ENCODE data around the gene ERCC3.

ERCC3 gene

DNA sequence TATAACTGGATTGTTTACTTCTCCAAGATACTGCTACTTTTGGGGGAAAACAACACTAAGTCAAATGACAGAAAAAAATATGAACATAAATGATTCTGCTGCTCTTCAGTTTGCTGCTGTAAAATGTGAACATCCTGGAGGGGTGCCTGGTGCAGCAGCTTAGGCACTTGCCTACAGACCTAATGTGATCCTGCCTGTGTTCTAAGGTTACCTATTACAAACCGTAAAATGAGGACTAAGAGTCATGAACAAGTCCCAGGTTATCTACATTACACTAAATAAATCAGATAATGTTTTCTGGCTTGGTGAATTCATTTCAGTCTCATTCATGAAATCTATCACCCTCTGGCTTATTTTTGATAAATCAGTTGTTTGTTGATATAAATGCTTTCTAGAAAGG is 38.4 kb upstream of the ERCC3 start:
- ATAC-seq (ENCODE audit: insufficient read depth, low read depth): no peak
- peaks cover 67% of the 10 kb centered on the region for H3K36me3 ChIP-seq (ENCODE audit: insufficient read depth, low read length)
- H3K9me3 ChIP-seq (ENCODE audit: insufficient read depth, low read length, severe bottlenecking): no peaks in the 10 kb centered on the region
- no peaks in the 10 kb centered on the region for H3K79me2 ChIP-seq (ENCODE audit: insufficient read depth, low read length)
- 0 out of 2 replicates have a peak, but pooled peaks cover 3% of the 10 kb centered on the region for H4K20me1 ChIP-seq (ENCODE audit: insufficient read depth, low read length)
- no peak overlapping the region for H3K4me3 ChIP-seq (ENCODE audit: low read depth in 1 of 2, low read length in 2 of 2)
- no peak for DNase-seq
- H2AFZ ChIP-seq (ENCODE audit: low read depth, low read length): no peak overlapping the region
- no peak overlapping the region for H3K27ac ChIP-seq (ENCODE audit: low read length)
- H3K27me3 ChIP-seq (ENCODE audit: insufficient read depth, low read length, poor library complexity): no peaks in the 10 kb centered on the region
- no peak overlapping the region for H3K9ac ChIP-seq (ENCODE audit: low read depth, low read length)
- TF ChIP-seq EZH2 (IDR thresholded peaks at IDR 0.05; ENCODE audit: borderline replicate concordance, low read depth, low read length, severe bottlenecking): no peak
- TF ChIP-seq, protein P1, sequence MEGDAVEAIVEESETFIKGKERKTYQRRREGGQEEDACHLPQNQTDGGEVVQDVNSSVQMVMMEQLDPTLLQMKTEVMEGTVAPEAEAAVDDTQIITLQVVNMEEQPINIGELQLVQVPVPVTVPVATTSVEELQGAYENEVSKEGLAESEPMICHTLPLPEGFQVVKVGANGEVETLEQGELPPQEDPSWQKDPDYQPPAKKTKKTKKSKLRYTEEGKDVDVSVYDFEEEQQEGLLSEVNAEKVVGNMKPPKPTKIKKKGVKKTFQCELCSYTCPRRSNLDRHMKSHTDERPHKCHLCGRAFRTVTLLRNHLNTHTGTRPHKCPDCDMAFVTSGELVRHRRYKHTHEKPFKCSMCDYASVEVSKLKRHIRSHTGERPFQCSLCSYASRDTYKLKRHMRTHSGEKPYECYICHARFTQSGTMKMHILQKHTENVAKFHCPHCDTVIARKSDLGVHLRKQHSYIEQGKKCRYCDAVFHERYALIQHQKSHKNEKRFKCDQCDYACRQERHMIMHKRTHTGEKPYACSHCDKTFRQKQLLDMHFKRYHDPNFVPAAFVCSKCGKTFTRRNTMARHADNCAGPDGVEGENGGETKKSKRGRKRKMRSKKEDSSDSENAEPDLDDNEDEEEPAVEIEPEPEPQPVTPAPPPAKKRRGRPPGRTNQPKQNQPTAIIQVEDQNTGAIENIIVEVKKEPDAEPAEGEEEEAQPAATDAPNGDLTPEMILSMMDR (IDR thresholded peaks at IDR 0.05; ENCODE audit: borderline replicate concordance, extremely low read depth, low read length, poor library complexity, severe bottlenecking): no peak
- no peaks in the 10 kb centered on the region for H3K4me1 ChIP-seq (ENCODE audit: insufficient read depth, low read length)
- no peak overlapping the region for H3K4me2 ChIP-seq (ENCODE audit: insufficient read depth, low read length)

DNA sequence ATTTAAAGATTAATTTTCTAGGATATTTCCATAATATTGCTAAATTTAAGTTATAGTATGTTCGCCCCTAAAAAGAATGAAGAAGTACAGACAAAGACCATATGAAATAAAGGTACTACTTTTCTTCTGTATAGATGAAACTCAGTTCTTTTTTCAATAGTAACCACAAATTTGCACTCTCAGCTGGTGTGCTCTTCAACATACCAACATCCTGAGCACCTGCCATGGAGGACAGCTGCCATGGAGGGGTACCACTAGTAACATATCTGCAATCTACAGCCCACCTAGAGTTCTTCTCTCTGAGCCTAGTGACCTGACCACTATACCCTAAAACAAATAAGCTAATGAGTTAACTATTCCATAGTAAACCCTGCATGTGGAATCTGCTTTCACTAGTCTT is 36.8 kb upstream of the ERCC3 start:
- H3K4me1 ChIP-seq (ENCODE audit: insufficient read depth, low read length): no peaks in the 10 kb centered on the region
- H3K36me3 ChIP-seq (ENCODE audit: insufficient read depth, low read length): peaks cover 78% of the 10 kb centered on the region
- H3K9me3 ChIP-seq (ENCODE audit: insufficient read depth, low read length, severe bottlenecking): no peaks in the 10 kb centered on the region
- H3K27ac ChIP-seq (ENCODE audit: low read length): no peak overlapping the region
- TF ChIP-seq EZH2 (IDR thresholded peaks at IDR 0.05; ENCODE audit: borderline replicate concordance, low read depth, low read length, severe bottlenecking): no peak
- TF ChIP-seq, protein P1 (IDR thresholded peaks at IDR 0.05; ENCODE audit: borderline replicate concordance, extremely low read depth, low read length, poor library complexity, severe bottlenecking): no peak
- H3K27me3 ChIP-seq (ENCODE audit: insufficient read depth, low read length, poor library complexity): no peaks in the 10 kb centered on the region
- H3K4me3 ChIP-seq (ENCODE audit: low read depth in 1 of 2, low read length in 2 of 2): no peak overlapping the region
- no peak overlapping the region for H3K9ac ChIP-seq (ENCODE audit: low read depth, low read length)
- H4K20me1 ChIP-seq (ENCODE audit: insufficient read depth, low read length): 0 out of 2 replicates have a peak, but pooled peaks cover 3% of the 10 kb centered on the region
- peak; percentile 56; the same call in 1 of the 3 replicates for ATAC-seq (ENCODE audit: insufficient read depth, low read depth)
- no peak for DNase-seq
- H3K79me2 ChIP-seq (ENCODE audit: insufficient read depth, low read length): no peaks in the 10 kb centered on the region
- H3K4me2 ChIP-seq (ENCODE audit: insufficient read depth, low read length): no peak overlapping the region
- no peak overlapping the region for H2AFZ ChIP-seq (ENCODE audit: low read depth, low read length)

DNA sequence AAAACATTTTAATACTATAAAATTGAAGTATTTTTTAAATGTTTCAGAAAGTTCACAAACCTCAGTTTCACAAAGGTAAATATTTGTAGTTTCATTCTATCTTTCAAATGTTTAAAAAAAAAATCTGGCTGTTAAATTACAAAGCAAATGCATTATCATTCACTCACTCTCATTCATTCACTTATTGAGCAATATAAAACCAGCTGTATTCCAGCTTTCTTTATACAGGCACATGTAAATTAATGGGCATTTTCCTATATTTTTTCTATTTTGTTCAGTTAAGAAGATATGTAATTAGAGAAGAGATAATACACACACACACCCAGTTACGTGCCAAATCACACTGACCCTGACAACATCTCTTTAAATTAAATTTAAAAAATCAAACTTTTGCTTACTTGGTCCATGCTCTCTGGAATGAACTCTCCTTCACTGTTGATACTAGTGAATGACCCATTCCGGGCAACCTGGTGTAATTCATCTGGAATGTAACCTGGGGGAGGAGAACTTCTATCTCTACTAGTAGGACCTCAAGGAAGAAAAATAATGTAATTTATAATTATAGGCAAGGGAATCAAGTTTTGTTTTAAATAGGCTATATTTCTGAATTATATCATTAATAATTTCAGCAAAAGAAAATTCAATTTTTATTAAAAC is 32.5 kb upstream of the ERCC3 start:
- DNase-seq (no peak), ATAC-seq (ENCODE audit: insufficient read depth, low read depth) (no peak)
- Histone ChIP-seq H3K4me2 (ENCODE audit: insufficient read depth, low read length) (no peak overlapping the region), H3K27ac (ENCODE audit: low read length) (no peak overlapping the region), H3K4me3 (ENCODE audit: low read depth in 1 of 2, low read length in 2 of 2) (no peak overlapping the region), H3K9me3 (ENCODE audit: insufficient read depth, low read length, severe bottlenecking) (no peaks in the 10 kb centered on the region), H3K27me3 (ENCODE audit: insufficient read depth, low read length, poor library complexity) (no peaks in the 10 kb centered on the region), H3K36me3 (ENCODE audit: insufficient read depth, low read length) (peaks cover 73% of the 10 kb centered on the region), H4K20me1 (ENCODE audit: insufficient read depth, low read length) (no peaks in the 10 kb centered on the region), H3K9ac (ENCODE audit: low read depth, low read length) (no peak overlapping the region), H3K4me1 (ENCODE audit: insufficient read depth, low read length) (no peaks in the 10 kb centered on the region), H3K79me2 (ENCODE audit: insufficient read depth, low read length) (no peaks in the 10 kb centered on the region), H2AFZ (ENCODE audit: low read depth, low read length) (no peak overlapping the region)
- no peak for TF ChIP-seq EZH2 (IDR thresholded peaks at IDR 0.05; ENCODE audit: borderline replicate concordance, low read depth, low read length, severe bottlenecking)
- TF ChIP-seq, protein P1 (IDR thresholded peaks at IDR 0.05; ENCODE audit: borderline replicate concordance, extremely low read depth, low read length, poor library complexity, severe bottlenecking): no peak

Data from DND-41 (cell line).